ENCODE measurements around the gene PLEKHH2. TPM values are rescaled to one million over a fixed set of nuclear protein-coding genes. Genes with fewer than 3 reads are reported as not detected.
A peak's percentile ranks its signal among the peaks of the same experiment; 100 is the strongest.

PLEKHH2 gene
- total and polyA plus RNA-seq, 10 donors, result 0.91 to 21.9 (median 14.6) TPM

DNA sequence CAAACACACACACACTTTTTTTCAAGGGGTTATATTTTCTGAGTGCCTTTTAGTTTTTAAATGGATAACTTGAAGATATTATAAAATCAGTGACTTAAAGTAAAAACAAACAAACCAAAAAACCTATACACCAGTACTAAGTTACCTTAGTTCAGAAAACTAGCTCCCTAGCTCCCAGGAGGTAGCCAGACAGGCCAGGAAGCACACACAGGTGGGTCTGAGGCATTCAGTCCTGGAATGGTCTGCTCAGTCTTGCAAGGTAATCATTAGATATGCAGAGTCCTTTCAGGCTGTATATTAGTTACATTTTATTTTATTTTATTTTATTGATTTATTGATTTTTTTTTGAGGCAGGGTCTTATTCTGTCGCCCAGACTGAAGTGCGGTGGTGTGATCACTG, 126.0 kb downstream of the PLEKHH2 start:
- DNase-seq, result no peak
- Histone ChIP-seq H3K36me3 (peaks cover 0 to 8% (median 0%) of the 10 kb centered on the region in 6 donors), H3K27me3 (replicated peaks in 1 of 7) (no peaks in the 10 kb centered on the region), H3K27ac (no peak overlapping the region), H3K4me1 (no peaks in the 10 kb centered on the region), H3K9me3 (no peaks in the 10 kb centered on the region), H3K4me3 (no peak overlapping the region)
- TF ChIP-seq, protein P1, sequence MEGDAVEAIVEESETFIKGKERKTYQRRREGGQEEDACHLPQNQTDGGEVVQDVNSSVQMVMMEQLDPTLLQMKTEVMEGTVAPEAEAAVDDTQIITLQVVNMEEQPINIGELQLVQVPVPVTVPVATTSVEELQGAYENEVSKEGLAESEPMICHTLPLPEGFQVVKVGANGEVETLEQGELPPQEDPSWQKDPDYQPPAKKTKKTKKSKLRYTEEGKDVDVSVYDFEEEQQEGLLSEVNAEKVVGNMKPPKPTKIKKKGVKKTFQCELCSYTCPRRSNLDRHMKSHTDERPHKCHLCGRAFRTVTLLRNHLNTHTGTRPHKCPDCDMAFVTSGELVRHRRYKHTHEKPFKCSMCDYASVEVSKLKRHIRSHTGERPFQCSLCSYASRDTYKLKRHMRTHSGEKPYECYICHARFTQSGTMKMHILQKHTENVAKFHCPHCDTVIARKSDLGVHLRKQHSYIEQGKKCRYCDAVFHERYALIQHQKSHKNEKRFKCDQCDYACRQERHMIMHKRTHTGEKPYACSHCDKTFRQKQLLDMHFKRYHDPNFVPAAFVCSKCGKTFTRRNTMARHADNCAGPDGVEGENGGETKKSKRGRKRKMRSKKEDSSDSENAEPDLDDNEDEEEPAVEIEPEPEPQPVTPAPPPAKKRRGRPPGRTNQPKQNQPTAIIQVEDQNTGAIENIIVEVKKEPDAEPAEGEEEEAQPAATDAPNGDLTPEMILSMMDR (IDR thresholded peaks at IDR 0.05 in 8 of 11, conservative IDR thresholded peaks at IDR 0.05 in 3 of 11), result no peak
- TF ChIP-seq POLR2A (IDR thresholded peaks at IDR 0.05), result no peak
- TF ChIP-seq POLR2AphosphoS5 (IDR thresholded peaks at IDR 0.05), result no peak
- intact Hi-C loops (cut with DNase I; ENCODE audit: low total_unique reads), result no loop called here
- WGBS, 5 donors, result 89 to 98% (median 96%) methylated on average over 2 of the region's 2 CpGs

DNA sequence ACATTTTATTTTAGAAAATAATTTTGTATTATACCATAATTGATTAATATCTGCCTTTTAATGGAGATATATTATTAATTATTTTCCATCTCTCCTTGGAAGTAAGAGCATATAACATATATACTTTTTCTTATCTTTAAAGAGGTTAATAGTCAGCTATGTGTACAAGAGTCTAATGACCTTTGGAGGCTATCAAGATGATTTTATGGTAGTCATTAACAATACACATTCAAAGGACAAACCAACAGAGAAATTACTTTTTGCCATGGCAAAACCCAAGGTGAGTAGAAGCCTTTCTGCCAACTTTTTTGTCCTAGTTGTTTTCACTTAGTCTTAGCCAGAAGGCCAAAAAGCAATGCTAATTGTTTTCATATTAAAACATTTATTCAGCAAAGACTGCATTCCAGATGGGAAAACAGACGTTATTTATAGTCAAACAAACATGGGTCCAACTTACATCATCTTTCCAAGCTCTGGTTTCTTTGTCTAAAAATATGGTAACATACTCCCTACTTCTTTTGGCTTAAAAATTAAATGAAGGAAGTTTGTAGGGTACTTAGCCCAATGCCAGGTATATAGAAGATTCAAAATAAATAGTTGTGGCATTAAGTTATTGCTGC, 127.1 kb downstream of the PLEKHH2 start:
- no peak for DNase-seq
- no peaks in the 10 kb centered on the region for H3K9me3 ChIP-seq
- no peak overlapping the region for H3K27ac ChIP-seq
- TF ChIP-seq POLR2A (IDR thresholded peaks at IDR 0.05) (no peak), POLR2AphosphoS5 (IDR thresholded peaks at IDR 0.05) (no peak)
- TF ChIP-seq, protein P1 (IDR thresholded peaks at IDR 0.05 in 8 of 11, conservative IDR thresholded peaks at IDR 0.05 in 3 of 11), result no peak
- no peaks in the 10 kb centered on the region for H3K4me1 ChIP-seq
- intact Hi-C loops (cut with DNase I; ENCODE audit: low total_unique reads), result no loop called here
- 54 to 90% (median 68%) methylated on average over 1 of the region's 1 CpG for WGBS, 5 donors
- no peaks in the 10 kb centered on the region for H3K27me3 ChIP-seq (replicated peaks in 1 of 7)
- H3K4me3 ChIP-seq, result no peak overlapping the region
- peaks cover 0 to 8% (median 0%) of the 10 kb centered on the region in 6 donors for H3K36me3 ChIP-seq

DNA sequence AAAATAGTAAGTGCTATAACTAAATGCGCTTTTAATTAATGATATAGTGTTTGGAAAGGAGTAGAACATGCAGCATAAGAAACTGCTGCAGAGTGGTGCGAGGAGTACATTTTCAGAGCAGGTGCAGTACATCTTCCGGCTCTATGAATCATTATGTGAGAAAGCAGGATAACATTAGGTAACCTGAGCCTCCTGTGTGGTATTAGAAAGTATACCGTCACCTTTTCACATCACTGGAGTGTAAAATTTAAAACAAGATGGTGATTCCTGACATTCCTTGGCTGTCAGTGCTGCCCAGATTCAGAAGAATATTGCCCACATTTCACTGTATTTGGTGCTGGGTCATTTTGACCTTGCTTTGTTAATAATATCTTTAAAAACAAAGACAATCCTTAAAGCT, 128.9 kb downstream of the PLEKHH2 start:
- Histone ChIP-seq H3K27me3 (replicated peaks in 1 of 7) (peaks cover 0 to 4% (median 0%) of the 10 kb centered on the region in 7 donors), H3K4me1 (no peaks in the 10 kb centered on the region), H3K36me3 (peaks cover 0 to 8% (median 0%) of the 10 kb centered on the region in 6 donors), H3K9me3 (no peaks in the 10 kb centered on the region), H3K27ac (no peak overlapping the region), H3K4me3 (no peak overlapping the region)
- TF ChIP-seq POLR2A (IDR thresholded peaks at IDR 0.05) (no peak), POLR2AphosphoS5 (IDR thresholded peaks at IDR 0.05) (no peak)
- TF ChIP-seq, protein P1 (IDR thresholded peaks at IDR 0.05 in 8 of 11, conservative IDR thresholded peaks at IDR 0.05 in 3 of 11), result no peak
- 86 to 95% (median 89%) methylated on average over 4 of the region's 4 CpGs for WGBS, 5 donors
- intact Hi-C loops (cut with DNase I; ENCODE audit: low total_unique reads), result no loop called here
- DNase-seq, result no peak

DNA sequence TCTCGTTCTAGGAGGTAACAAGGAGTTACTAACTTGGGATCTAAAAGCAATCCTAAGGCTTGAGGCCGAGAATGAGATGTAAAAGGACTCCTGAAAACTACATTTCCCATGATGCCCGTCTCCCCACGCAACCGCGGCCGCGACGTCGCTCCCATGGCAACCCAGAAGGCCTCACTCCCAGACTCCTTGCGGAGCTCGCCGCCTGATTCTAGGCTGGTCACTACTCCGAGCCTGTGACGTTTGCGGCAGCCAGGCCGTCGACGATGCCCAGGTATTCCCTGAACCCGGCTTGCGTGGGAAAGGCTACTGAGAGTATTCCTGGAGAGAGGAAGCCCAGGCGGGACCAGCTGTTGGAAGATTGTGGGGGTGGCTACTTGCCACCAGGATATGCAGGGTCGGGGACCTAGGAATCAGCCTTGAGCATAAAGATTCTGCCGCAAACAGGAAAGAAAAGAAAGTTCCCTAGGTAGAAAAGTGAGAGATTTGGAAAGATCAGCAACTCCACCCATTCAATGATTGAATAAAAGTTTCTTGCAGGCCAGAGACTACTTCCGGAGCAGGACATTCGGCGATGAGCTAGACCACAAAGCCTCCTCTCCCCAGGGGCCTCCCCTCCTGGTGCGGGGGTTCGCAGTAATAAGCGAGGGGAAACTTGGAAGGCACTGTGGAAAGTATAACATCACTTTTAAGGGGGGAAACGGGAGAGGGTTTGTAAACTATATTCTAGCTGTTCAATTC, 137.0 kb downstream of the PLEKHH2 start, which contains the start of gene DYNC2LI1:
Gene DYNC2LI1 (plus strand): TSS at position 164 of the 738 bp plus-strand sequence. CDS start 100 bp downstream, at position 264.
- peak; percentile 95 for DNase-seq
- intact Hi-C loops (cut with DNase I; ENCODE audit: low total_unique reads), result no loop called here
- WGBS, 5 donors, result 0 to 1% (median 1%) methylated on average over 31 of the region's 31 CpGs

More for the DNA sequence above, 137.0 kb downstream of the PLEKHH2 start, which contains the start of gene DYNC2LI1:
- peaks cover 0 to 4% (median 0%) of the 10 kb centered on the region in 7 donors for H3K27me3 ChIP-seq (replicated peaks in 1 of 7)
- H3K36me3 ChIP-seq, result peaks cover 0 to 14% (median 4%) of the 10 kb centered on the region in 6 donors
- H3K4me1 ChIP-seq, result peaks cover 0 to 20% (median 11%) of the 10 kb centered on the region in 6 donors
- TF ChIP-seq, protein P1 (IDR thresholded peaks at IDR 0.05 in 8 of 11, conservative IDR thresholded peaks at IDR 0.05 in 3 of 11), result no peak
- no peak for TF ChIP-seq POLR2A (IDR thresholded peaks at IDR 0.05)
- peak; percentile 82 to 92 (median 85) for TF ChIP-seq POLR2AphosphoS5 (IDR thresholded peaks at IDR 0.05)
- H3K9me3 ChIP-seq, result no peaks in the 10 kb centered on the region
- peak within 1 kb of the TSS; percentile 56 to 94 (median 86) for H3K4me3 ChIP-seq
- peak within 1 kb of the TSS in 7 of 8 donors; percentile 65 to 89 (median 79) for H3K27ac ChIP-seq
